Measurements from ENCODE around the gene ANKRD12.
"Not testable (repeated sequence)": the region's sequence is repeated elsewhere in the genome, so short reads cannot be mapped to it uniquely, and the experiment has no call there.

ANKRD12 gene

GRCh38 chr18:9156604-9157249, 20.1 kb downstream of the ANKRD12 start:
- Histone ChIP-seq H3K9me3 (ENCODE audit: low read depth, low read length) (no peaks in the 10 kb centered on the region), H3K4me3 (no peak overlapping the region), H3K9ac (ENCODE audit: insufficient read length) (no peak overlapping the region), H3K27ac (no peak overlapping the region), H3K36me3 (ENCODE audit: insufficient read depth, low read length) (no peaks in the 10 kb centered on the region)
- no peak for TF ChIP-seq EZH2 (IDR thresholded peaks at IDR 0.05)
- TF ChIP-seq POLR2AphosphoS5 (IDR thresholded peaks at IDR 0.05; ENCODE audit: borderline replicate concordance, low read depth, low read length) = no peak
- TF ChIP-seq FOXP2 (optimal IDR thresholded peaks at IDR 0.05; ENCODE audit: control extremely low read depth, extremely low read length, insufficient read depth) = no peak
- DNase-seq (ENCODE audit: low read depth, low spot score) = no peak

GRCh38 chr18:9157806-9158205, 21.2 kb downstream of the ANKRD12 start:
- H3K4me3 ChIP-seq = no peak overlapping the region
- H3K9ac ChIP-seq (ENCODE audit: insufficient read length) = no peak overlapping the region
- no peak overlapping the region for H3K27ac ChIP-seq
- TF ChIP-seq EZH2 (IDR thresholded peaks at IDR 0.05) = no peak
- TF ChIP-seq POLR2AphosphoS5 (IDR thresholded peaks at IDR 0.05; ENCODE audit: borderline replicate concordance, low read depth, low read length) = no peak
- no peaks in the 10 kb centered on the region for H3K36me3 ChIP-seq (ENCODE audit: insufficient read depth, low read length)
- DNase-seq (ENCODE audit: low read depth, low spot score) = no peak
- no peaks in the 10 kb centered on the region for H3K9me3 ChIP-seq (ENCODE audit: low read depth, low read length)

DNA sequence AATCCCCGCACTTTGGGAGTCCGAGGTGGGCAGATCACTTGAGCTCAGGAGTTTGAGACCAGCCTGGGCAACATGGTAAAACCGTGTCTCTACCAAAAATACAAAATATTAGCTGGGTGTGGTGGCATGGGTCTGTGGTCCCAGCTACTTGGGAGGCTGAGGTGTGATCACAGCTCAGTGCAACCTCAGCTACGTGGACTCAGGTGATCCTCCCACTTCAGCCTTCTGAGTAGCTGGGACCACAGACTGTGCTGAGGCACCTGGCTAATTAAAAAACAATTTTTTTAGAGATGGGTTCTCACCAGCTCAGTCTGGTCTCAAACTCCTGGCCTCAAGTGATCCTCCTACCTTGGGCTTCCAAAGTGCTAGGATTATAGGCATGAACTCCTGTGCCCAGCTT, 23.4 kb downstream of the ANKRD12 start:
- Histone ChIP-seq H3K4me3 (no peak overlapping the region), H3K9me3 (ENCODE audit: low read depth, low read length) (no peaks in the 10 kb centered on the region; the same call in 1 of the 2 replicates), H3K27ac (no peak overlapping the region), H3K36me3 (ENCODE audit: insufficient read depth, low read length) (no peaks in the 10 kb centered on the region), H3K9ac (ENCODE audit: insufficient read length) (no peak overlapping the region)
- TF ChIP-seq FOXP2 (optimal IDR thresholded peaks at IDR 0.05; ENCODE audit: control extremely low read depth, extremely low read length, insufficient read depth) = no peak
- no peak for TF ChIP-seq EZH2 (IDR thresholded peaks at IDR 0.05)
- no peak for TF ChIP-seq POLR2AphosphoS5 (IDR thresholded peaks at IDR 0.05; ENCODE audit: borderline replicate concordance, low read depth, low read length)
- DNase-seq (ENCODE audit: low read depth, low spot score) = no peak

GRCh38 chr18:9162663-9163062, 26.1 kb downstream of the ANKRD12 start:
- H3K36me3 ChIP-seq (ENCODE audit: insufficient read depth, low read length); H3K27ac ChIP-seq; H3K4me3 ChIP-seq; DNase-seq (ENCODE audit: low read depth, low spot score); H3K9ac ChIP-seq (ENCODE audit: insufficient read length); H3K9me3 ChIP-seq (ENCODE audit: low read depth, low read length): not testable (repeated sequence)

GRCh38 chr18:9164149-9164548, 27.6 kb downstream of the ANKRD12 start:
- not testable (repeated sequence) for H3K9ac ChIP-seq (ENCODE audit: insufficient read length); H3K4me3 ChIP-seq; H3K36me3 ChIP-seq (ENCODE audit: insufficient read depth, low read length); H3K9me3 ChIP-seq (ENCODE audit: low read depth, low read length); DNase-seq (ENCODE audit: low read depth, low spot score); H3K27ac ChIP-seq

DNA sequence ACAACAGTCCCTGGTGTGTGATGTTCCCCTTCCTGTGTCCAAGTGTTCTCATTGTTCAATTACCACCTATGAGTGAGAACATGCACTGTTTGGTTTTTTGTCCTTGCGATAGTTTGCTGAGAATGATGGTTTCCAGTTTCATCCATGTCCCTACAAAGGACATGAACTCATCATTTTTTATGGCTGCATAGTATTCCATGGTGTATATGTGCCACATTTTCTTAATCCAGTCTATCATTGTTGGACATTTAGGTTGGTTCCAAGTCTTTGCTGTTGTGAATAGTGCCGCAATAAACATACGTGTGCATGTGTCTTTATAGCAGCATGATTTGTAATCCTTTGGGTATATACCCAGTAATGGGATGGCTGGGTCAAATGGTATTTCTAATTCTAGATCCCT, 29.3 kb downstream of the ANKRD12 start:
- H3K9ac ChIP-seq (ENCODE audit: insufficient read length); H3K36me3 ChIP-seq (ENCODE audit: insufficient read depth, low read length); H3K9me3 ChIP-seq (ENCODE audit: low read depth, low read length); H3K4me3 ChIP-seq; DNase-seq (ENCODE audit: low read depth, low spot score); H3K27ac ChIP-seq: not testable (repeated sequence)

DNA sequence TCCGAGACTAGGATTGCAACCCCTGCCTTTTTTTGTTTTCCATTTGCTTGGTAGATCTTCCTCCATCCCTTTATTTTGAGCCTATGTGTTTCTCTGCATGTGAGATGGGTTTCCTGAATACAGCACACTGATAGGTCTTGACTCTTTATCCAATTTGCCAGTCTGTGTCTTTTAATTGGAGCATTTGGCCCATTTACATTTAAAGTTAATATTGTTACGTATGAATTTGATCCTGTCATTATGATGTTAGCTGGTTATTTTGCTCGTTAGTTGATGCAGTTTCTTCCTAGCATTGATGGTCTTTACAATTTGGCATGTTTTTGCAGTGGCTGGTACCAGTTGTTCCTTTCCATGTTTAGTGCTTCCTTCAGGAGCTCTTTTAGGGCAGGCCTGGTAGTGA, 32.9 kb downstream of the ANKRD12 start:
- not testable (repeated sequence) for H3K27ac ChIP-seq

GRCh38 chr18:9171919-9172318, 35.3 kb downstream of the ANKRD12 start:
- not testable (repeated sequence) for H3K4me3 ChIP-seq

More for the DNA sequence above, 32.9 kb downstream of the ANKRD12 start:
- H3K4me3 ChIP-seq; H3K36me3 ChIP-seq (ENCODE audit: insufficient read depth, low read length); DNase-seq (ENCODE audit: low read depth, low spot score); H3K9me3 ChIP-seq (ENCODE audit: low read depth, low read length); H3K9ac ChIP-seq (ENCODE audit: insufficient read length): not testable (repeated sequence)

GRCh38 chr18:9172506-9173127, 36.0 kb downstream of the ANKRD12 start:
- Histone ChIP-seq H3K9ac (ENCODE audit: insufficient read length) (no peak overlapping the region), H3K36me3 (ENCODE audit: insufficient read depth, low read length) (no peaks in the 10 kb centered on the region), H3K4me3 (no peak overlapping the region), H3K27ac (no peak overlapping the region), H3K9me3 (ENCODE audit: low read depth, low read length) (no peaks in the 10 kb centered on the region)
- no peak for DNase-seq (ENCODE audit: low read depth, low spot score)
- no peak for TF ChIP-seq POLR2AphosphoS5 (IDR thresholded peaks at IDR 0.05; ENCODE audit: borderline replicate concordance, low read depth, low read length)
- TF ChIP-seq EZH2 (IDR thresholded peaks at IDR 0.05) = no peak
- no peak for TF ChIP-seq FOXP2 (optimal IDR thresholded peaks at IDR 0.05; ENCODE audit: control extremely low read depth, extremely low read length, insufficient read depth)

More at GRCh38 chr18:9171919-9172318, 35.3 kb downstream of the ANKRD12 start:
- DNase-seq (ENCODE audit: low read depth, low spot score); H3K36me3 ChIP-seq (ENCODE audit: insufficient read depth, low read length); H3K27ac ChIP-seq; H3K9me3 ChIP-seq (ENCODE audit: low read depth, low read length); H3K9ac ChIP-seq (ENCODE audit: insufficient read length): not testable (repeated sequence)
